Embryonic facial prominence (tissue), 1 donor: Measurements from ENCODE around the gene CYRIA.

Experiments
- DNase-seq: peaks from one replicate; pipeline ENCODE4 v3.0.0-alpha.2; 2016; ENCODE audit errors: extremely low spot score

The CYRIA gene

DNA sequence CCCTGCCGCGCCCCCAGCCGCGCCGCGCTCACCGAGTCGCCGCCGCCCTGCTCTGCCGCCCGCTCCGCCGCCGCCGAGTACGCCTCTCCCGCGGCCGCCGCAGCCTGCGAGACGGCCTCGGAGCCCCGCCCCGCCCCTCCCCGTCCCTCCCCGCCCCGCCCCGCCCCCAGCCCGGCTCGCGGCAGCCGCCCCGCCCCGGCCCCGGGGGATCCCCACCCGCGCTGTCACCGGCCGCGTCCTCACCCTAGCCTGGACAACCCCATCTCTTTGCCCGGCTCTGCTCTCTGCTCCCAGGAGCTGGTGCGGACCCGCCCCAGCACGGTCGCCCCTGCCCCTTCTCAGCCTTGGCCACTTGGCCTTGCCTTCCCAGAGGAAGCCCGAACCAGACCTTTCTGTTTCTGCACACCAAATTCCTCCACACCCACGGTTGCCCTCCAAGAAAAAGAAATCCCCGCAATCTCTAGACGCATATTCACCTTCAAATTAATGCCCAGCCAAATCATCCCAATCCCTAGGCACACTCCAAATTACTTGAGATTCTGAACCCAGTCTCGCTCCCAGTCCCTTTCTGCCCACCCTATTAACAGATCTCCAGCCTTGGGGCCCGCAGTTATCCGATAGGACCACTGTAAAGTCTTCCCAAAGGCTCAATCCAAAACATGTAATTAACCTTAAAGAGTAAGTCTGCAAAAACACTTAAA is at the start of gene CYRIA:
Gene CYRIA, minus strand, starts transcription at position 87 of the 701 bp plus-strand sequence. CDS start 77,715 bp downstream, outside the sequence.
- DNase-seq: no peak

DNA sequence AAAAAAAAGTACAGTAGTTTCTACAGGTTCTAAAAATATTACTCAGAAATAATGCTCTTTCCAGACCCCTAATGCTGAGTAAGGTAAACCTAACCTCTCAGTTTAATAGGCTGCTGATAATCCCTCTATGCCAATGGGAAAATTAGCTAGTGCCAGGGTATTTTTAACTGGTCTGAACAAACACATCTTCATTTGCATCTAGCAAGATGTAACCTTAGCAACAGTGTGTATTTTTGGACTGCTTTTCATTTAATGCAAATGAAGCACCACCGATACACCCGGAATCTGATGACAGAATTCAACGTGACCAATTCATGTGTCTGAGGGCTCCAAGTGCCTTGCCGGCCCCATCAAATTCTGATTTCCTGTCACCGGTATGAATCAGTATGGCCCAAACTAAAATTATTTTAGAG is 47.4 kb upstream of the CYRIA start:
- no peak for DNase-seq

DNA sequence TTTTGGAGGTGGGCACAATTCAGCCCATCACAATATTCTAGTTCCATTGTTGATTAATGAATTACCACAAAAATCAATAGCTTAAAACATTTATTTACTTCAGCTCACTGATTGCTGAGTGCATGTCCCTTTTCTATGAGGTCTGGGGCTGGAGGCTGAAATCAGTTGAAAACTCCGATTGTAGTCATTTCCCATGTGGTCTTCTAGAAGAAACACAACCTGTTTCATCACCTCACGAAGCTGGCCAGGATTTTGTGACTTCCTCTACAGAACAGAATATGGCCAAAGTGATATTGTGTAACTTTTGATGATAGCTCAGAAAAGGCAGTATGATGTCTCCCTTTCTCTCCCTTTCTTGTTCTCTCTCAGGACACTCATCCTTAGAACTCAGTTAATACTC is 44.1 kb upstream of the CYRIA start:
- no peak for DNase-seq

DNA sequence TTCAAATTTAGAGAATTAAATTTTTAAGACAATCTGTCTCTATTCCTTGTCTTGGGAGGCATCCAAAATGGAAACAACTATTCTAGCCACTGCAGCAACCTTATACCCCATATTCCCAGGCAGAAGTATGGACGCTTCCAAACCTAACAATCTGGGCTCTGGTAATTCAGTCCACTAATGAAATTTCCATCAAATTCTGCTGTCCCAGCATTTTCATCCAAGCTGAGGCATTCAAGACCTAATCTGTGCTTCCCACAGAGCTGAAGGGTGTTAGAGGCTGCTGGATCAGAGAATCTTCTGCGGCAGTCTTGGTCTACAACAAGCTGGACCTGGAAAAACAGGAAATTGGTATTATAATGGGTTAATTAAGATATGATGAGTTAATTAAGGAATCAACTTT is 42.5 kb upstream of the CYRIA start:
- DNase-seq: no peak

DNA sequence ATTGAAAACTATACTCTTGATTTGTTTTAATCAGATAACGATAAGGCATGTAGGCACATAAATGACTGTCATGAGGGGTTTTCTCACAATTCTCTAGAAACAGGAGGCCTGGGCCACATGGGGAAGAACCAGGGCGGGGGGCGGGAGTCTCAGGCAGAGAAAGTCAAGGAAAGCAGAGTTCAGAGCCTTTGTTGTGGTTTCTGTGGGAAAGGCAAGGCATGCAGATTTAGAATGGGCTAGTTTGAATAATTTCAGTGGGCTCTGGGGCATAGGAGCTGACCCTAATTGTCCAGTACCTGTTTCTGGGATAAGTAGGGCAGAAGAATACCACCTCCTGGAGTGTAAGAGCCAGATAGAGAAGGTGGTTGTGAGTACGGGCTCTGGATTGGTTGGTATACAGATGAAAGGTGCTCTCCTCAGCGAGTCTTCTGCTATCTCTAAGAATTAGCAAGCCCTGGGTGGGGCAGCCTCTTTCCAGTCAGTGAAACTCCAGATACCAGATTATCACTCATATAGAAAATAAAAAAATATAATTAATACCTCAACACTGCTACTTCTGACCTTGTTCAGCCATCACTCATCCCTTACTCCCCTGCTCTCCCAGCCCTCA is 41.5 kb upstream of the CYRIA start:
- DNase-seq: no peak

DNA sequence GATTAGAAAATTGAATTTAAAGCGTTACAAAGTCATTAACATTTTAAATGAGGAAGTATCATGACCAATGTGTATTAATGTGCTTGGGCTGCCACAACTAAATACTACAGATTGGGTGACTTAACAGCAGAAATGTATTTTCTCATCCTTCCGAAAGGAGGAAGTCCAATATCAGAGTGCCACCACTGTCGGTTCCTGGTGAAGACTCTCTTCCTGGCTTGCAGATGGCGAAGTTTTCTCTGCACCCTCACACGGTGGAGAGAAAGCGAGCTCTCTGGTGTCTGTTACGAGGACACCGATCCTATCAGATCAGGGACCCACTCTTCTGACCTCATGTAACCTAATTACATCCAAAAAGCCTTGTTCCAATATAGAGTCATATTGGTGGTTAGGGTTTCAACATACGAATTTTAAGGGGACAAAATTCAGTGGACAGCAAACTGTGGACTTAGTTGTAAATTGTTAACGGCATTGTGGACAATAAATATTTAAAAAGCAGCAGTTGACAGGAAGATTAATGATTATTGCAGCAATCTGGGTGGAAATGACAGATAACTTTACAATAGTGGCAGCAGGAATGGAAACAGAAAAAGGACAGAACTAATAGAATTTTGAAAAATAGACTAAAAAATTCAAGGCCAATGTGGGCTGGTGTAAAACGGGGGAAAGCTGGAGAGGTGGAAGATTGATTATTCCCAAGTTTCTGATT is 35.1 kb upstream of the CYRIA start:
- no peak for DNase-seq

DNA sequence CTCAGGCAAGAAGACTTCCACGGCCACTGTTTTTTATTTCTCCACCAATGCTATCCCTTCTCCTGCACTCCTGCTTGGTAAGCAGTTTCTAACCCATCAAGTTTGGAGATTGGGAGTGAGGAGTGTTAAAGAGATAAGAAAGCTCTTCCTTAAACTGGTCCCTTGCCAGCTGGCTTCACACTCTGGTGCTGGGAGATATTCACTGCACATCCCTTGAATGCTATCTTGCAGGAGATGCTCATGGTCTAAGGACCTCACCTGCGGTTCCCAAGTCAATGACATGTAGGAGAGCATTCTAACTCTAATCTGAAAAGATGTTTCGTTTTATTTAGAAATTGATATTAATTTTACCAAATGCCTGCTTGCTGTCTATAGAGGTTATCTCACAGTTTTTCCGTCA is 28.2 kb upstream of the CYRIA start:
- no peak for DNase-seq

DNA sequence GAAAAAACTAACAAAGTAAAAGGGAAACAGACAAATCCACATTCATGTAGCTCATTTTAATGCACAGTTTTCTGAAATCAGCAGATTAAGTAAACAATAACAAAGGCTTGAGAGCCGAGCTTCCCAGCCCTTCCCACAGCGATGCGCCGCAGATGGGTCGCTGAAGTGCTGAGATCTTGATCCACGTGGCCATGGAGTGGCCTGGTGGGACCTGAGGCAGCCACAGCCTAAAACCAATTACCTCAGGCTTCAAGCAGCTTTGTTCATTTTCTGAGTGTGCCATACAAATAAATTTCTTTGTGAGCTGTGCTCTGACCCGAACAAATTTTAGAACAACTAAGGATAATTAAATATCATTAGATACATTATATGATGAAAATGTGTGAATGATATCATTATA is 25.6 kb upstream of the CYRIA start:
- no peak for DNase-seq

DNA sequence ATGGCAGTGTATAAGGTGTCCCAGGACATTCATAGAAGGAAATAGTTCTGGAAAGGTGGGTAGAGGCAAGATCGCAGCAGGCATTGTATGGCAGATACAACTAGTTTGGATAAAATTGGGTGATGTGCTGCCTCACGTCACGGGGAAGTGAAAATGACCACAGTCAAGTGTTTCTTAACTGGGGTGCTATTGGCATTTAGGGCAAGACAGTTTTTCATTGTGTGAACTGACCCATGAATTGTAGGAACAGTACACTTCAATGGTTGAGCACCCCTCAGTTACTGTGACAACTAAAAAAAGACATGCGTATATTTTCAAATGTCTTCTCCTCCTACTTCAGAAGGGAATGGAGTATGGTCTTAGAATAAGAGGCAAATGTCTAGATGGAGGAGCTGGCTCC is 22.3 kb upstream of the CYRIA start:
- no peak for DNase-seq

DNA sequence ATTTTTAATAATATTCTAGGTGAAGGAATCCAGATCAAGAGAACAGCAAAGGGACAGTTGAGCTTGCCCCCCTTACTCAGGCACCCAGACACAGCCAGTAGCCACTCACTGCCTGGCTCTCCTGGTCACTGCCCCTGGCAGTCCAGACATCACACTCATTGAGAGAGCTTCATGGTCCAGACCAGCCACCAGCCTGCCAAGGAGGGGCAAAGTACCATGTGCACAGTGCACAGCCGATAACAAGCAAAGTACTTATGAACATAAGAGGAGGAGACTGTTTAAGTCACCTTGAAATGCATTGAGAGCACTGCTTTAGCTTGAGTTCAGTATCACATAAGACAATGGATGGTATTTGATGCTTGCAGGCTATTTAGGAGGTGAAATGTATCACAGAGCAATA is 21.6 kb upstream of the CYRIA start:
- no peak for DNase-seq

DNA sequence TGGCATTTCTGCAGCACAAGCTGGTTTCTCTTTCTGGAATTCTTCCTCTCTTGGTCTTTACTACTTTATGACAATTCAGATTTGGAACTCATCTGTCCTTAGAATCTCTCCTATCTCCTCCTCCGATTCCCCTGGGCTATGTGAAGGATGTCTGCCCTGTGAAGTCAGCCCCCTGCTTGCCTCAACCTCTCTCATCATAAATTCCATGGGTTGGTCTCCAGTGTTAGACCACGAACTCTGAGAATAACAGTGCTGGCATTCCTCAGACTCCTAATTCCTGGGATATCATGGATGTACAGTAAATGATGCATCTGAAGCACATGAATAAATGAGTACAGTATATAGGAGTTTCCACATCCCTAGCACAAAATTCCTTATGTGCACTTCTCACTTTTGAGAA is 21.0 kb upstream of the CYRIA start:
- DNase-seq: no peak

DNA sequence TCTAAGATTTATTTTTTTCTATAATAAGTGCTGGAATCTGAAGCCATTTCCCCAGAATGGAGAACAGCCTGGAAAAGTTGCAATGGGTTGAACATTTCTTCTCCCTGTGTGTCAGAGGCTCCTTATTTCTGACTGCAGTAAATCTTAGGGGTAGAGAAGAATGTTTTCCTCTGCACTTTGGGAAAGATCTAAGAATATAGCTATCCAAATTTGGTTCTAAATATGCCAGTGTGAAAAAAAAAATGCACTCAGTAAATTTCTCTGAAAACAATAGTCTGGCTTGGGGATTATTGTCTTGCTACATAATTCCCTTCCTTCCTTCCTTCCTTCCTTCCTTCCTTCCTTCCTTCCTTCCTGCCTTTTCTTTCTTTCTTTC is 19.7 kb upstream of the CYRIA start:
- no peak for DNase-seq

DNA sequence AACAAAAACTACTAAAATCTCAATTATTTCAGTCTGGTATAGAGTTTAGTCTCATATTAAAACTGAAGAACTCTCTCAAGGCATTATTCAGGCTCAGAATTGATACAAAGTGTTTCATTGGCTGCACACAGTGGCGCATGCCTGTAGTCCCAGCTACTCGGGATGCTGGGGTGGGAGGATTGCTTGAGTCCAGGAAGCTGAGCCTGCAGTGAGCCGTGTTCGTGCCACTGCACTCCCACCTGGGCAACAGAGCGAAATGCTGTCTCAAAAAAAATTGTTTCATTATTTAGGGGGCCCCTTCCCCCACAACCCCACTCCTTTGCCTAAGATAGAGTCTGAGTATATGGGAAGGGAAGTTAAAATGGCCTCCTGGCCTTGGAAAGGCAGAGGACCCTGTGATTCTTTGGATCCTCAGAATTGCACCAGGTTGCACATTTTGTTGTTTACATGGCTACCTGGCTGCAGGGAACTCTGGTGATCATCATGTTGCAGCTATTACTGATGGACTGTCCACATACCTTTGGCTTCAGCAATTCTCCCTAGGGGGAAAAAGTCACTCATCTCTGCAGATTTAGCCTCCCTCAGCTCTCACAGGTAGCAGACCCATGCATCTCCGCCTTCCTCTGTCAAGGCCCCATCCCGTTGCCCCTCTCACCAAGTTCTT is 19.2 kb upstream of the CYRIA start:
- no peak for DNase-seq

DNA sequence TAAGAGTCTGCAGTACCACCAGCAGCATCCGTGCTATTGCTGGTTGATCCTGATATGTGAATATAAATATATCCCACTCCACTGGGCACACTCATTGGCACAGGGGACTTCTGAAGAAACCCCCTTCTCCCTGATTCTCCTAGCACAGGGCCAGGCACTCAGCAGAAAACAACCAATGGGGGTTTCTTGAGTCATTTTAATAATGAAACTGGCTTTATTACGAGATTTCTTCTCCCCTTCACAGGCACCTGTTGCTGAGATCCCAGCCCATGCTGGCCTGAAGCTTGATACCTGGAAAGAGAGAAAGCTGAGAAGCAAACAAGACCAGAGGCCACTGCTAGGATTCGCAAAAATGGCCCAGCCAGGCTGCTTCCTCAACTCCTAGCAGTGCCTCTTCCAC is 17.9 kb upstream of the CYRIA start:
- no peak for DNase-seq

DNA sequence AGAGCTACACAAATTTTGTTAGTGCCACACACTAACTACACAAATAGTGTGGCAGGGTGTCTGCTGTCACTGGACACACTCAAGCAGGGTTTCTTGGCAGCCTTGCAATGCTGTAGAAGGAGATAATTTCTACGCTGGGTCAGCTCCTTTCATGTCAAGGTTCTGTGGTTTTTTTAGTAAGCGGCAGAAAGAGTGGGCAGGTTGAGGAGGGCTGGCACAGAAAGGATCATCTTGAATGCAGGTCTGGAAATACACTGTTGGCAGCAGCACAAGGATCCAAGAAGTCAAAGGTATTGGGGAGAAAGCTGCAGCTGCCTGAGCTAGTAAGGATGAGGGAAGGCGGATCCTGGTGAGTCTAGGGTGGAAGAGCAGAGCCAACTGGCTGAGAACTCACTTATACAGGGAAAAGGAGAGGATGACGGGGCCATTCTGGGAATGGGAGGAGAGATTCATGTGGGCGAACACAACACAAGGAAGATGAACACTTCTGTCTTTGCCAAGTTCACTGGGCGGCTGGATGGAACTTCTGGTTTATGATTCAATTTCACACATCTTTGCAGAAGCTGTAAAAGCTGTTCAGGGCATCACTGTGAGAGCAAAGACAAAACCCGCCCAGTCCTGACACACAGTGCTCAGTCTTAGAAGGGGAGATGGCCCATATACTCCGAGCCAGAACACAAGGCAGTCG is 16.9 kb upstream of the CYRIA start:
- DNase-seq: no peak

DNA sequence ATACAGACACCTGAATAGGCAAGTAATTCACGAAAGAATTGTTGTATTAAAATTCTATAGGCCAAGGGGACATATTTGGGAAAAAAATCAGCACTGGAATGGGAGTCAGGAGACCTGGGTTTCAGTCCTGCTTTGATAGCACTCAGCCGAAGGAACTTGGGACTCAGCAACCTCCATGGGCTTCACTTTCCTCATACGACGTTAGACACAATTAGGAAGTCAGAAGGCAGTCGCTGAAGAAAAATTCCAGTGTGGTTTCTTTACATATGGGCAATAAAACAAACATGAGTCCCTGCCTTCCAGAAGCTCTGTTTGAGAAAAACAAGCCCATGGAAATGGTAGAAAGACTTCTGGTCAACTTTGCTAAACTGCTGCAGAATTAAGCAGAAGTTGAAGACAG is 15.1 kb upstream of the CYRIA start:
- DNase-seq: no peak

DNA sequence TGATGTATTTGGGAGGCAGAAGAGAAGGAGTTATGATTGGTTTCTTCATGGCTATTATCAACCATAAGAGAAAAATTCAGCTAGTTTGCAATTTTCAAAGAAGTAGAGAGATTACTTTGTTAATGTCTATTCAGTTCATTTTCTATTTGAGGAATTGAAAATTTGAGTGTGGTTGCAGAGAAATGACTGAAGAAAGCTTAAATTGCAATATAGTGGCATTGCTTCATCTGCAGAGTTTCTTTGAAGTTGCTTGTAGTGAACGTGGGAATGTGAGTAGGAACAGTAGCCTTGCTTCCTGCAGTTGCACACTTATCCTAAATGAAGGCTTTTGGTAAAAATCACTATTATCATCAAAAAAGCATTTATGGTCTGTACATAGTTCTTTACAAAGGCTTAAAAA is 14.7 kb upstream of the CYRIA start:
- DNase-seq: no peak

DNA sequence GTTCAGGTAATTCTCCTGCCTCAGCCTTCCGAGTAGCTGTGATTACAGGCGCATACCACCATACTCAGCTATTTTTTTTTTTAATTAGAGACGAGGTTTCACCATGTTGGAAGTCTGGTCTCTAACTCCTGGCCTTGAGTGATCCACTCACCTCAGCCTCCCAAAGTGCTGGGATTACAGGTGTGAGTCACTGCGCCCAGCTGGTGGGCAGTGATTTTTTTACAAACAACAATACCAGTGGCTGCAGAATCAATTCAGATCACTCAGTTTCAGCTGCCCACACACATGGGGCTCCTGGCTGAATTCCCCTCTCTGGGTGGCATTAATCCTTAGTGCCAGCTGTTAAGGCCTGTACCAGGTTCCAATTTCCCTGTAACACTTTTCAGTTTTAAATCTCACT is 13.3 kb upstream of the CYRIA start:
- no peak for DNase-seq

DNA sequence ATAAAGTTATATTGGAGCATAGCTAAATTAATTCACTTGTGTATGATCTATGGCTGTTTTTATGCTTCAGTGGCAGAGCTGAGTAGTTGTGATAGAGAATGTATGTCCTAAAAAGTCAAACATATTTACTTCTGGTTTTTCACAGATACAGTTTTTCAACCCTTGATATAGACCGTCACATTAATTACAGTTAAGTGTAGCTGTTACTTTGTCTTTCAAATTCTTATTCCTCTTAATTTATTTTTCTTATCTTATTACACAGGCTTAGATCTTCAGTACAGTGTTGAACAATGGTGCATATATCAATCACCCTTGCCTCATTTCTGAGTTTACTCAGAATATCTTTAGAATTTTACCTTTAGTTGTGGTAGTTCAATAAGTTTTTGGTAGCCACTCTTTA is 12.2 kb upstream of the CYRIA start:
- DNase-seq: no peak

DNA sequence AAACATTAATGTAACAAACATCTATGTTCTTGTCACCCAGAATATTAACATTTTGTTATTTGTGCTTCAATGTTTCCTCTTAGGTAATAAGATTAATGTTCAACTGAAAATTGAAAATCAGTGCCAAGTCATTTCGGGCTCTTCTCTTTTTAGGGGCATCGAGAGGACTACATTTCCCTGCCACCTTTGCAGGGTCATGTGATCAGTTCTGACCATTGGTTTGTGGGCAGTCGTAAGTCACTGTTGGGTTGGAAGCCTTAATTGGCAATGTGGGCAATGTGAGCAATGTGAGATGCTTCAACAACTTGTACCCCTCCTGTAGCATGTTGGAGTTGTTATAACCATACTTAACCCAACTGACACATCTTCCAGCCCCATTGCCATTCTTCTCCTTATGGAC is 10.1 kb upstream of the CYRIA start:
- DNase-seq: no peak

DNA sequence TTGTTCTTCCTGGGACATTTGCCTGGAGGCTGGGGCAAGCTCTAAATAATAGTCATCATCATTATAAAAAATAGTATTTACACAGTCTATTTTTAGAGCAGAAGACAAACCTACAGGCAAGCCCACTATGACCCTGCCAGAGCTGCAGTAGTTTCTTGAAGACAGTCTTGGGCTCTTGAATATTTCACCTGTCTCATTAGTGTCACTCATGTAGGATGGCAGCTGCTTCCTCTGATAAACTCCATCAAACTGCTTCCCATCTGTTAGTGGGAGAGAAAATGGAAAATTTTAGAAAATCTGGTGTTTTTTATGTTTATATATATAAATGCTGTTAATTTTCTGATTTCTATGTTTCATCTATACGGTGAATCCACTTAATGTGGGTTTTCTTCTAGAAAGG is 8.5 kb upstream of the CYRIA start:
- DNase-seq: no peak

DNA sequence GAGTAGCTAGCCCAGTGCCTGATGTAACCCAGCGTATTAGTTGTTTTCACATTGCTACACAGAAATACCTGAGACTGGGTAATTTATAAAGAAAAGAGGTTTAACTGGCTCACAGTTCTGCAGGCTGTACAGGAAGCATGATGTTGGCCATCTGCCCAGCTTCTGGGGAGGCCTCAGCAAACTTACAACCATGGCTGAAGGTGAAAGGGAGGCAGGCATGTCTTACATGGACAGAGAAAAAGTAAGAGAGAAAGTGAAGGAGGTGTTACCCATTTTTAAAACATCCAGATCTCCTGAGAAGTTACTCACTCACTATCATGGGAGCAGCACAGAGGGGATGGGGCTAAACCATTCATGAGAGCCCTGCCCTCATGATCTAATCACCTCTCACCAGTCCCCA is 6.1 kb upstream of the CYRIA start:
- DNase-seq: no peak
